ENCODE results near the gene WFDC12.

Gene WFDC12

DNA sequence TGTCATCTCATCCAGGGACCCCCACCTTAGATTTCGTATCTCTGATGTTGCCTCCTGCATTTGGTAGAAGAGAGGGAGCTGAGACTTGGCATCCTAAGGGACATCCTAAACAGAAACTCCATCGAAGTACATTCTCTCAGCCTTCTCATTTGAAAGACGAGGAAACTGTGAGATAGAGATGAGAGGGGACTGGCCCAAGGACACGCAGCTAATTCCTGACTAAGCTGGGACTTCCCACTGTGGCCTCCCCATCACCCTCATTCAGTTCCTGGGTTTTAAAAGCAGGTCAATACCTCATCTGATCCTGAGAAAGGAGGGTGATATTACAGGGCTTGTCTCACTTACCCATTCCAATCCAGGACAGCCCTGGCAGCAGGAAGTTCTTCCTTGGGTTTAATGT is 8.4 kb downstream of the WFDC12 start:
- H3K9me3 ChIP-seq (ENCODE audit: control insufficient read depth, insufficient read depth, low read length) = no peaks in the 10 kb centered on the region

DNA sequence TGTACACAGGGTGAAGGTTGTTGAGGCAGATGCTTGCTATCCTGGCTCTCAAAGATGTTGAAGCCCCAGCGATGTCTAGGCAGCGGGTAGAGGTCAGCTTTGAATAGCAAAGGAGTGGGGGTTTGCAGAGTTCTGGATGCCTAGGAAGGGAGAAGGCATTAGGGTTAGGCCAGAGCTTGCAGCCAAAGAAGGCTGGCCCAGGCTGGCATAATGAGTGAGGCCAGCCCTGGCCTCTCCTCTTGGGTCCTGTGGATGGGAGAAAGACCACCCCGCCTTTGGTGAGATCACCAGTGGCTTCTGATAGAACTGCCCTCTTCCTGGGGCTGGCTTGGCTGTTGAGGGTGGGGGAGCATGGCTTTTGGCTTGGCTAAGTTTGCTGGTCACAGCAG is 8.9 kb downstream of the WFDC12 start:
- no peak overlapping the region for H3K27ac ChIP-seq (ENCODE audit: low read length)
- H3K4me3 ChIP-seq (ENCODE audit: low read length) = no peak overlapping the region
- no peaks in the 10 kb centered on the region for H3K36me3 ChIP-seq (ENCODE audit: control insufficient read depth, insufficient read depth, low read length)
- H3K27me3 ChIP-seq (ENCODE audit: control insufficient read depth, insufficient read depth, low read length) = no peaks in the 10 kb centered on the region
- peaks cover 1% of the 10 kb centered on the region for H3K4me1 ChIP-seq (ENCODE audit: control insufficient read depth, insufficient read depth, low read length)
- WGBS (ENCODE audit: insufficient coverage, insufficient read length) = no CpG with 5 or more reads among the region's 3 CpGs
- DNase-seq (ENCODE audit: low read depth, low spot score) = no peak
- H3K9me3 ChIP-seq (ENCODE audit: control insufficient read depth, insufficient read depth, low read length) = no peaks in the 10 kb centered on the region

More for the DNA sequence above, 8.4 kb downstream of the WFDC12 start:
- H3K4me3 ChIP-seq (ENCODE audit: low read length) = no peak overlapping the region
- H3K4me1 ChIP-seq (ENCODE audit: control insufficient read depth, insufficient read depth, low read length) = peaks cover 1% of the 10 kb centered on the region
- WGBS (ENCODE audit: insufficient coverage, insufficient read length) = no CpG with 5 or more reads among the region's 4 CpGs
- no peaks in the 10 kb centered on the region for H3K36me3 ChIP-seq (ENCODE audit: control insufficient read depth, insufficient read depth, low read length)
- H3K27ac ChIP-seq (ENCODE audit: low read length) = no peak overlapping the region
- DNase-seq (ENCODE audit: low read depth, low spot score) = no peak
- no peaks in the 10 kb centered on the region for H3K27me3 ChIP-seq (ENCODE audit: control insufficient read depth, insufficient read depth, low read length)

DNA sequence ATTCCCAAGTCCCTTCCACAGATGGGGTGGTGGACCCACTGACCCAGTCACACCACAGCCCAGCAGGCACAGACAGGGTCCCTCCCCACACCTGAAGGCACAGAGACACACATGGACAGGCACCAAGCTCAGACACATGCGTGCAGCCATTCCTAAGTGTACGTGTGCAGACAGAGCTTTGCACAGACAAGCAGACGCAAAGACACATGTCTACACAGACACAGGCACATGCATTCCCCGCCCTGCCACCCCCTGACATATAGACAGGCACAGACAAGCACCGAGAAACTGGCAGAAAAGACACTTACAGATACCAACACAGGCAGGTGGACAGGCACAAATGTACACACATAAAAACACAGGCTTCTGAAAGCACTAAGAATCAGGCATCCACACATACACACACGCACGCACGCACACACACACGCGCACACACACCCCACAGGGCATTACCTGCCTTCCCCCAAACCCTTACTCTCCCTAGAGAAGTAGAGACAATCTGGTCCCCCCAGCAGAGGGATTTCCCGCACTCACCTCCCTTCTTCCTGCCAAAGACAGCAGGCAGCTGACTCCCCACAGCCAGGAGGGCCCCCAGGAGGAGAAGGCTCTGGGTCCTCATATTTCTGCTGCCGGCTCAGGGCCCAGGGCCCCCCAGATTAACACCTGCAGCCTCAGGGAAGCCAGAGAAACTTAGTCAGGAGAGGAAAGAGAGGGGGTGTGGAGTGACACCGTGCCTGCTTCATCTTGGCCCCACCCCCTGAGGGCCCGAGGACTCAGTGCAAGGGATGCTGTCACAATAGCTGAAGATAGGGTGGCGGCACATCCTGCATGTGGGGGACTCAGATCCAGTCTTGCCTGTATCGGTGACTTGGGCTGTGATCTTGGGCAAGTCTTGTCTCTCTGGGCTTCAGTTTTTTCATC is 9.5 kb downstream of the WFDC12 start, which contains the start of gene WFDC5:
Gene WFDC5 (minus strand): TSS at position 710 of the 921 bp plus-strand sequence. CDS start 91 bp downstream, at position 619.
- Histone ChIP-seq H3K9me3 (ENCODE audit: control insufficient read depth, insufficient read depth, low read length) (no peaks in the 10 kb centered on the region), H3K4me3 (ENCODE audit: low read length) (no peak within 1 kb of the TSS), H3K27me3 (ENCODE audit: control insufficient read depth, insufficient read depth, low read length) (no peaks in the 10 kb centered on the region), H3K27ac (ENCODE audit: low read length) (no peak within 1 kb of the TSS), H3K4me1 (ENCODE audit: control insufficient read depth, insufficient read depth, low read length) (peaks cover 1% of the 10 kb centered on the region), H3K36me3 (ENCODE audit: control insufficient read depth, insufficient read depth, low read length) (no peaks in the 10 kb centered on the region)
- DNase-seq (ENCODE audit: low read depth, low spot score) = no peak
- WGBS (ENCODE audit: insufficient coverage, insufficient read length) = no CpG with 5 or more reads among the region's 16 CpGs

DNA sequence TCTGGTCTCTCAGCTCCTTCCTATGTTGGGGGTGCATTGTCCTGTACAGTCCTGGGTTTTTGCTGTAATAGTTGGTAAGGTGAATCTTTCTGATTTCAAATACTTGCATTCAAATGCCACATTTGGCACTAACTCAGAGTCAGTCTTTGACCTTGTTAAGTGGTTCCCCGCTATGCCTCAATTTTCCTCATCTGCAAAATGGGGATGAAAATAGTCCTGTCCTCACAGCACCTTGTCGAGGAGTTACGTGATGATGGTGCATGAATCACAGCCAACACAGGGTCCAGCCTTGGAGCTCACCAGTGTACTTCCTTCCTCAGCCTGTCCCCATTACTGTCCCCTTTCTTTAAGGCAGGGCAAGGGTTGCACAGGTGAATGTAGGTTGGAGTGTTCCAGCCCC is 10.4 kb downstream of the WFDC12 start:
- DNase-seq (ENCODE audit: low read depth, low spot score) = no peak
- no CpG with 5 or more reads among the region's 3 CpGs for WGBS (ENCODE audit: insufficient coverage, insufficient read length)
- no peak overlapping the region for H3K4me3 ChIP-seq (ENCODE audit: low read length)
- H3K27me3 ChIP-seq (ENCODE audit: control insufficient read depth, insufficient read depth, low read length) = no peaks in the 10 kb centered on the region
- H3K36me3 ChIP-seq (ENCODE audit: control insufficient read depth, insufficient read depth, low read length) = no peaks in the 10 kb centered on the region
- no peaks in the 10 kb centered on the region for H3K9me3 ChIP-seq (ENCODE audit: control insufficient read depth, insufficient read depth, low read length)
- H3K4me1 ChIP-seq (ENCODE audit: control insufficient read depth, insufficient read depth, low read length) = peaks cover 1% of the 10 kb centered on the region
- no peak overlapping the region for H3K27ac ChIP-seq (ENCODE audit: low read length)

DNA sequence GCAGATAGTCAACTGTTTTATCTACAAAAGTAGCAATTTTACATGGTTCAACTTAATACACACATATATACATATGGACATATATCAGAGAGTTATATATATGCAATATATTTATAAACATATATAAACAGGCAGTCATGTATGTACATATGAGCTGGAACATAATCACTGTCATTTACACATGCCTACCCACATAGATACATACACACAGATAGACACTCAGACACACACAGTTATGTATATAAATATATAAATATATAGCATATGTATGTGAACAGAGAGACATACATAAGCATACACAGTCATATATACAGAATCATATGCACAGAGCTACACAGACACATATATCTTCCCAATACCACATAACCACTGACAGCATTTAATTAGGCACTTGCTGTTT is 11.5 kb downstream of the WFDC12 start:
- H3K36me3 ChIP-seq (ENCODE audit: control insufficient read depth, insufficient read depth, low read length) = no peaks in the 10 kb centered on the region
- H3K4me1 ChIP-seq (ENCODE audit: control insufficient read depth, insufficient read depth, low read length) = peaks cover 1% of the 10 kb centered on the region
- H3K27me3 ChIP-seq (ENCODE audit: control insufficient read depth, insufficient read depth, low read length) = no peaks in the 10 kb centered on the region
- no peak overlapping the region for H3K27ac ChIP-seq (ENCODE audit: low read length)
- no peak for DNase-seq (ENCODE audit: low read depth, low spot score)
- H3K4me3 ChIP-seq (ENCODE audit: low read length) = no peak overlapping the region
- no peaks in the 10 kb centered on the region for H3K9me3 ChIP-seq (ENCODE audit: control insufficient read depth, insufficient read depth, low read length)

DNA sequence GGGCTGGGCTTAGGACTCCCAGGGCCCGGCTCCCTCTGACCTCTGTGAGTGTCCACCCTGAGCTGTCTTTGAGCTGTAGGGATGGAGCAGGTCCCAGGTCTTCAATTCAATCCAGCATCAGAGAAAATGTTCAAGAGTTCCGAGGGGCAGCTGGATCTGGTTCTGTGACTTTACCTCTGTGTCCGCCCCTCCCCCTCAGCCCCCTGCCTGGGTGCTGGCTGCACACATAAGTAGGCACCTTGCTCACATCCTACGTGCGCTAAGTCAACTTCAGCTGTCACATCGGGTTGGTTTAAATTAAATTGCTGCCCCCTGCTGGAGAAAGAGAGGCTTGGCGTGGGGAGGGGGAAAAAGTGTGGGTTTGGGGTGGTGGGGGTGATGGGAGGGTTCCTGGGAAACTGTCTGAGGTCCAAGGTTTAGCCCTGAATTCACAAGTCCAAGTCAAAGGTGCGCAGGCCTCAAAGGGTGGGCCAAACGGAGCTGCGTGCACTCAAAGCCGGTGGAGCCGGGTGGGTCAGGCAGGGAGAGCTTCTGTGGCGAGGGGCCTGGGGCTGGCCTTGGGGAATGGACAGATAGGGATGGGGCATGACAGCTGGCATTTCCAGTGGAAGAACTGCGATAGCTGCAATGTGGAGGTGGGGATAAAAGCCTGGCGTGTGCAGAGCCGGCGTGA is 12.3 kb downstream of the WFDC12 start:
- WGBS (ENCODE audit: insufficient coverage, insufficient read length) = no CpG with 5 or more reads among the region's 17 CpGs
- H3K4me3 ChIP-seq (ENCODE audit: low read length) = no peak overlapping the region
- no peak for DNase-seq (ENCODE audit: low read depth, low spot score)

DNA sequence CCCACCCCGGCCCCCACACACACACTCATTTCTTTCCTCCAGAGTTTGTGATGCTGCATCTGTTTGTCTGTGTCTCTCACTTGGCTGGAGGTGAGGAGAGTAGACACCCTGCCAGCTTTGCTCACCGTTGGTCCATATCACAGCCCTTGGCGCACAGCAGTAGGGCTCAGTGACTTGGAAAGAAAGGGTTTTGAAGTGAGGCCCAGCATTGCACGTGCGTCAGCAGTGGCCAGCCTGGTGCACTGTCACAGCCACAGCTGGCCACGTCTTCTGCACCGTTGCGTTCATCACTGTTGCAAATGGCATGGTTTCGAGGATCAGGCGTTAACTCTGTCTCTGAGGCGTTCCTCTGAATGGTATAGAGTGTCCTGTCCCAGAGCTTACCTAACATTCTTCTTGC is 13.0 kb downstream of the WFDC12 start:
- no CpG with 5 or more reads among the region's 11 CpGs for WGBS (ENCODE audit: insufficient coverage, insufficient read length)
- Histone ChIP-seq H3K36me3 (ENCODE audit: control insufficient read depth, insufficient read depth, low read length) (no peaks in the 10 kb centered on the region), H3K27me3 (ENCODE audit: control insufficient read depth, insufficient read depth, low read length) (no peaks in the 10 kb centered on the region), H3K27ac (ENCODE audit: low read length) (no peak overlapping the region), H3K4me3 (ENCODE audit: low read length) (no peak overlapping the region), H3K4me1 (ENCODE audit: control insufficient read depth, insufficient read depth, low read length) (peaks cover 1% of the 10 kb centered on the region), H3K9me3 (ENCODE audit: control insufficient read depth, insufficient read depth, low read length) (no peaks in the 10 kb centered on the region)
- DNase-seq (ENCODE audit: low read depth, low spot score) = no peak

More for the DNA sequence above, 12.3 kb downstream of the WFDC12 start:
- Histone ChIP-seq H3K9me3 (ENCODE audit: control insufficient read depth, insufficient read depth, low read length) (no peaks in the 10 kb centered on the region), H3K27ac (ENCODE audit: low read length) (no peak overlapping the region), H3K27me3 (ENCODE audit: control insufficient read depth, insufficient read depth, low read length) (no peaks in the 10 kb centered on the region), H3K4me1 (ENCODE audit: control insufficient read depth, insufficient read depth, low read length) (peaks cover 1% of the 10 kb centered on the region), H3K36me3 (ENCODE audit: control insufficient read depth, insufficient read depth, low read length) (no peaks in the 10 kb centered on the region)

DNA sequence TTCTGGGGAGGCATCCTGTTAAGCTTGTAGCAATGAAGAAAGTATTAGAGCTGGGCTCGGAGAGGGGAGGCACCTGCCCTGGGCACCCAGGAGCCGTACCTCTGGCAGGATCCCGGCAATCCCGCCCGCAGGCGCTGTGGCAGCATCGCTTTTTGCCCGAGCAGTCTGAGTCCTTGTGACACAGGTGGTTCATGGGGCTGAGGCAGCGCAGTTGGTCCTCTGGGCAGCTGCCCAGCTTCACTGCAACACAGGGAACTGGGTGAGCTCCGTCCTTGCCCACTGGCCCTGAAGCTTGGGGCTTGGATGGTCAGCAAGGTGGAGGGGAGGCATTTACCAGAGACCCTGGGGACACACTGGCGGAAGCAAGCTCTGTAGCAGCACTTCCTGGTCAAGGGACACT is 14.0 kb downstream of the WFDC12 start:
- no peak overlapping the region for H3K4me3 ChIP-seq (ENCODE audit: low read length)
- no peaks in the 10 kb centered on the region for H3K27me3 ChIP-seq (ENCODE audit: control insufficient read depth, insufficient read depth, low read length)
- H3K36me3 ChIP-seq (ENCODE audit: control insufficient read depth, insufficient read depth, low read length) = no peaks in the 10 kb centered on the region
- DNase-seq (ENCODE audit: low read depth, low spot score) = no peak
- WGBS (ENCODE audit: insufficient coverage, insufficient read length) = no CpG with 5 or more reads among the region's 11 CpGs
- H3K9me3 ChIP-seq (ENCODE audit: control insufficient read depth, insufficient read depth, low read length) = no peaks in the 10 kb centered on the region
- no peak overlapping the region for H3K27ac ChIP-seq (ENCODE audit: low read length)
- peaks cover 1% of the 10 kb centered on the region for H3K4me1 ChIP-seq (ENCODE audit: control insufficient read depth, insufficient read depth, low read length)

DNA sequence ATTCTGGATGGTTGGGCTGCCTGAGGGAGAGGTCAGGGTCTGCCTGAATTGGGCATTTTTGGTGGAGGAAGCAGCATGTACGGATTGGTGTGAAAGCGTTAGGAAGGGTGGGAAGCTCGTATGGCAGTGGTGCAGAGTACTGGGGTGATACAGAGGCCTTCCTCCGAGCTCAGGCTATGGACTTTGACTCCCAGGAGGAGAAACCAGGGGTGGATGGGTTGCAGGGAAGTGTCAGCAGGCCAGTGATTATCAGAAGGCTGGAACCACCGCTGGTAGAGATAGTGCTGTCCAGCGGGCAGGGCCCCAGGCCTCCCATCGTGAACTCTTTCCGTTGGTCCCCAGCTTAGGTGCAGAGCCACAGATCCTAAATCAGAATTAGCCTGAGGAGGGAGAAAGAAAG is 14.6 kb downstream of the WFDC12 start:
- Histone ChIP-seq H3K27me3 (ENCODE audit: control insufficient read depth, insufficient read depth, low read length) (no peaks in the 10 kb centered on the region), H3K4me3 (ENCODE audit: low read length) (no peak overlapping the region), H3K36me3 (ENCODE audit: control insufficient read depth, insufficient read depth, low read length) (no peaks in the 10 kb centered on the region), H3K4me1 (ENCODE audit: control insufficient read depth, insufficient read depth, low read length) (no peaks in the 10 kb centered on the region; the same call in 1 of the 2 replicates), H3K9me3 (ENCODE audit: control insufficient read depth, insufficient read depth, low read length) (no peaks in the 10 kb centered on the region), H3K27ac (ENCODE audit: low read length) (no peak overlapping the region)
- no CpG with 5 or more reads among the region's 8 CpGs for WGBS (ENCODE audit: insufficient coverage, insufficient read length)
- DNase-seq (ENCODE audit: low read depth, low spot score) = no peak

DNA sequence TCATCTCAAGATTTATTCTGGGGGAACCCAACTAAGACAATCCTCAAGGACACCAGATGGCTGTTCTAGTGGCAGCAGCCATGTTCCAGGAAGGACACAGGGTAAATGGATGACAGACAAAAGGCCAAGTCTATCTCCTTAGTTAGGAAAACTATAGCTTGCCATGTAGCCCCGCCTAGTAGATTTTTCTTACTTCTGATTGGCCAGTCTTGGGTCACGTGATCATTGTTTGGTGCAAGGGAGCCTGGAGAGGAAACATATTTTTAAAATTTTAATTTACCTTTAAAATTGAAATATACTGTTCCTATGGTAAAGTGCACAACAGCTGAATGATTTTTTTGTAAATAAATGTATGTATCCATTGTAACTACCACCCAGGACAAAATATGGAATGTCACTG is 18.9 kb downstream of the WFDC12 start:
- no peak overlapping the region for H3K4me3 ChIP-seq (ENCODE audit: low read length)
- no peaks in the 10 kb centered on the region for H3K36me3 ChIP-seq (ENCODE audit: control insufficient read depth, insufficient read depth, low read length)
- H3K4me1 ChIP-seq (ENCODE audit: control insufficient read depth, insufficient read depth, low read length) = peaks cover 3% of the 10 kb centered on the region; the same call in 1 of the 2 replicates
- no CpG with 5 or more reads among the region's 2 CpGs for WGBS (ENCODE audit: insufficient coverage, insufficient read length)
- no peaks in the 10 kb centered on the region for H3K27me3 ChIP-seq (ENCODE audit: control insufficient read depth, insufficient read depth, low read length)
- H3K27ac ChIP-seq (ENCODE audit: low read length) = no peak overlapping the region
- no peak for DNase-seq (ENCODE audit: low read depth, low spot score)
- H3K9me3 ChIP-seq (ENCODE audit: control insufficient read depth, insufficient read depth, low read length) = no peaks in the 10 kb centered on the region

Data from iPS DF 6.9 (cell line).